CD4-positive, alpha-beta T cell treated with Interleukin-4 for 4 hours (primary cell): ENCODE data around the gene DDX6.
A peak's percentile ranks its signal among the peaks of the same experiment; 100 is the strongest.
"Not testable (repeated sequence)": the region's sequence is repeated elsewhere in the genome, so short reads cannot be mapped to it uniquely, and the experiment has no call there.

Source experiments
- DNase-seq: peaks from one replicate; pipeline ENCODE4 v3.0.0-alpha.2; 2020

Gene DDX6

DNA sequence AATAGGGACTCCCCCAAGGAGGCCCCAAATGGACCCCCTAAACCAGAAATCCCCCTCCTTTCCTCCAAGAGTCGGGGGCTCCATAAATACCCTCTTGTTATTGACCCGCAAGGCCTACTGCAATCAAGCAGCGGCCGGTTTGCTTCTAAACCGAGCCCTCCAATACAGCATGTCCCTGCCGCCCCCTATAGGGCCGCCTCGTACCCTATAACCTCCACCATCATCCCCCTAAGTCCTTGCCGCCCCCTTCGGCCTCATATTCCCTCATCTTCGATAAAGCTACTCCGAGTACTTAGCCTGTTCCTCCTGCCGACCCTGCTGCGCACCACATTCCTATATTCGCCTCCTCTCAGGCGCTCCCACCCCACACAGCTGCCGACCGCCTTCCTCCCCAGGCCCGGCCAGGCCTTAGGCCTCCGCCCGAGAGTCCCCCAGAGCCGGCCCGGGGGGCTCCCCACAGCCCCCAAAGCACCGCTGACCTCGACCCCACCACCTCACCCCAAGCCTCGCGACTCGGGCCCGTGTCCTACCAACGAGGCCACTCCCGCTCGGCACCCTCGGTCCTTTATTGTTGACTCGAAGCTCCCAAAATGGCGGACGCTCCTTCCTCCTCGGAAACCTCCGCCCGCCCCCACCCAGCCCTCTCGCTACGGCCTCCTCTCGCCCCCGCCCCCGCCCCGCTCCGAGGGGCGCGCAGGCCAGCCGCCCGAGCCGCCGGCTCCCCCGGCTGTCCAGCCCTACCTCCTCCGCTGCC lies 430 bp downstream of the DDX6 start:
- peak; percentile 62 for DNase-seq

DNA sequence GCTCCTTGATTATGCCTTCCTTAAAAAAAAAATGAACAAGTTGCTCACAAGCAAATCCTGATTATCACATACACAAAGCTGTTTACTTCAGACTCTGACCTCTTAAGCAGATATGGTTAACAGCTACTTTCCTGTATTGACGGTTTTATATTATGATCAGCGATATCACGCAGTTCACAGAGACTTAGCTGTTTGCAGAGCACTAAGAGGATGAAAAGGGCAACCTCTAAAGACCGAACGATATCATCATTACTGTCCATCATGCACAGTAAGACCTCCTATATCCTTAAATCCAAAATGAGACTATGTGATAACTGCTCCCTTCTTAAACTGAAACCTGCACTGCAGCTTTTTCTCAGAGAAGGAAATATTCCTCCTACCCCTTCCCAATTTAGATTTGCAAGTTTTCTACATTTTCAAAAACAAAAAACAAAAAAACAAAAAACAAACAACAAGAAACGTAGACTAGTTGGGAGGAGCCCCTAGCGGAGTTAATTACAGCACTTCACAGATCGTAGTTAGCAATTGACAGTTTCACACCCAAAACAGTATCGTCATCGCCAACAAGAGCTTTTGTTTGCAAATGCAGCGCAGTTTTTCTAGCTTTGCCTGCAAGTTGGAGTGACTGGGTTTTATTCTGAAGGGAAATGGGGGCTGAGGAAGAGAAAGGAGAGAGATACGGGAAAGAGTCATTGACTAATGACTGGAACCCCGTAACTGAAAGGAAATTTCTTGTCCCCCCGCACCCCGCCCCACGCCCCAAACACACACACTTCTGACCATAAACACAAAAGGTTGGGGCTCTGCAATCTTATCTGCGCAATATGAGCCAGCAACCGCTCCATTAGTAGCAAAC lies 1.2 kb downstream of the DDX6 start:
- peak; percentile 65 for DNase-seq

DNA sequence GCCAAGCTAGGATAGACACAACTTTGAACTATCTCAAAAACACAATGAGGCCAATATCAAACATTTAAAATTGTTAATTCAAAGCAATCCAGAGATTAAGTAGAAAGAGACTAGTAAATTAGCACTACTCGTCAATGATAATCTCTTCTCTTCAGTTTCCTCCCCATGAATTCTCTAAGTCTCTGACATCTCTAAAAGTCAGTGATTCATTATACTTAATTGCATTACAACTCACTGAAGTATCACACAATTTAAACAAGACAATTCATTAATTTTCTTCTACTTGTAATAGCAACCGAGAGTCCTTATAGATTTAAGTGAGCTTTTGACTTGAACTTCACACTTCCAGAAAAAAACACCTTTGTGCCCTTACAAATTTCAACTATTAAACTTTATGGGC lies 4.3 kb downstream of the DDX6 start:
- no peak for DNase-seq

DNA sequence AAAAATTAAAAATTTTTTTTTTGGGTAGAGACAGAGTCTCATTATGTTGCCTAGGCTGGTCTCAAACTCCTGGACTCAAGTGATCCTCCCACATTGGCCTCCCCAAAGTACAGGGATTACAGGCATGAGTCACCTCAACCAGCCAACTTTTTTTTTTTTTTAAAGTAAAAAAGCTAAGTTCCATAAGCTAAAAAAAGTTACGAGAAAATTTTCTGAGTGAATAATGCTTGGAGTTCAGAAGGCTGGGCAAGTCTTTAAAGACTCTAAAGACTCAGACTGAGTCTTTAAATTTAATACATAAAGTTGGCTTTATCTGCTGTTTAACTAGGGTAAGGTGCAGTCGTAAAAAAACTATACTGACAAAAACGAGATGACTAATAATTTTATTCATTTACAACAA lies 5.6 kb downstream of the DDX6 start:
- DNase-seq, result no peak

DNA sequence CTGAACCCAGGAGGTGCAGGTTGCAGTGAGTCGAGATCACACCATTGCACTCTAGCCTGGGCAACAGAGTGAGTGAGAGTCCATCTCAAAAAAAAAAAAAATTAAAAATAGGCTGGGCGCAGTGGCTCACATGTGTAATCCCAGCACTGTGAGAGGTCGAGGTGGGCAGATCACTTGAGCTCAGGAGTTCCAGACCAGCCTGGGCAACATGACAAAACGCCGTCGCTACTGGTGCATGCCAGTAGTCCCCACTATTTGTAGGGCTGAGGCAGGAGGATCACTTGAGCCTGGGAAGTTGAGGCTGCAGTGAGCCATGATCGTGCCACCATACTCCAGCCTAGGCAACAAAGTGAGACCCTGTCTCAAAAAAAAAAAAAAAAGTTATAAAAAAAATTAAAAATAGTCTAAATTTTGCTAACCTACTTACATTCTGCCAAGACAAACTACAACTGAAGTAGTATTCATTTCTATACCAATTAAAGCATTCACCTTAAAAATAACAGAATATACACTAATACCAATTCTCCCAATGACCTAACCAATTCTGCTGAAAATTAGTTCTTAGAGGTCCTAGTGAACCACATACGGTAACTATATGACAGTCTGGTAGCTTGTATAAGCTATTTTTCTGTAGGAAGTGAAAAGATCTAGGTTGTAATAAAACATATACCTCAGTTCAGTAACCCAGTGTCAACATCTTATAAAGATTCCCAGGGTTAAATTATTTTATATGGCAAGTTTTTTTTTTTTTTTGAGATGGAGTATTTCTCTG lies 7.1 kb downstream of the DDX6 start:
- no peak for DNase-seq

DNA sequence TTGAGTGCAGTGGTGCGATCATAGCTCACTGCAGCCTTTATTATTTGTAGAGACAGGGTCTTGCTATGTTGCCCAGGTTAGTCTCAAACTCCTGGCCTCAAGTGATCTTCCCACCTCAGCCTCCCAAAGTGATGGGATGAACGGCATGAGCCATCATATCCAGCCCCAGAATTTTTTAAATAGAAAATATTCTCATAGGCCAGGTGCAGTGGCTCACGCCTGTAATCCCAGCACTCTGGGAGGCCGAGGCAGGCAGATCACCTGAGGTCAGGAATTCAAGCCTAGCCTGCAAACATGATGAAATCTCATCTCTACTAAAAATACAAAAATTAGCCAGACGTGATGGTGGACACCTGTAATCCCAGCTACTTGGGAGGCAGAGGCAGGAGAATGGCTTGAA lies 7.6 kb downstream of the DDX6 start:
- not testable (repeated sequence) for DNase-seq

DNA sequence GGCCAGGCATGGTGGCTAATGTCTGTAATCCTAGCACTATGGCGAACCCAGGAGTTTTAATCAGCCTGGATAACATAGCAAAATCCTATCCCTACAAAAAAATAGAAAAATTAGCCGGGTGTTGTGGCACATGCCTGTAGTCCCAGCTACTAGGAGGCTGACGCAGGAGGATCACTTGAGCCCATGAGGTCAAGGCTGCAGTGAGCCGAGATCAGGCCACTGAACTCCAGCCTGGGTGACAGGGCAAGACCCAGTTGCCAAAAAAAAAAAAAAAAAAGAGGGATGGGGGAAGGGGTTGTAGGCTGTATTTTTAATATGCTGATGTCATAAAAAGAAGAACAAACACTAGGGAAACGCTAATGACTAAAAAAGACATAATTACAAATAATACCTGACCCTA lies 12.1 kb downstream of the DDX6 start:
- no peak for DNase-seq

DNA sequence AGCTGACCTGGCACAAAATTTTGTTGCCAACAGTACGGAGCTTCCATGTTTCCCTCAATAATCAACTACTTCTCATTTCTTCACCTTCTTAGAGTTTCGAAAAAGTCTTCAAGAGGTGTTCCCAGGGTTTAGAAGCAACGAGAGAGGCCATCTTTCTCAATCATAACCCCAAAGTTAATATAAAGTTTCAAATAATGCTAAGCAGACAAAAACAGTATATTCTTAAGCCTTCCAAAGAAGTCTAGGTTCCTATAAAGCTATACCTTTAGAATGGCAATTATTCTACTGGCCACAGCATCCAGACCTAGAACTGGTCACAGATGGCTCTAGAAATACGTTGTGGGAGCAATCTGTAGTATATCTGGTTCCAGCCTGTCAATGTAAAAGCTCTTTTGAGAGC lies 16.9 kb downstream of the DDX6 start:
- DNase-seq, result no peak

DNA sequence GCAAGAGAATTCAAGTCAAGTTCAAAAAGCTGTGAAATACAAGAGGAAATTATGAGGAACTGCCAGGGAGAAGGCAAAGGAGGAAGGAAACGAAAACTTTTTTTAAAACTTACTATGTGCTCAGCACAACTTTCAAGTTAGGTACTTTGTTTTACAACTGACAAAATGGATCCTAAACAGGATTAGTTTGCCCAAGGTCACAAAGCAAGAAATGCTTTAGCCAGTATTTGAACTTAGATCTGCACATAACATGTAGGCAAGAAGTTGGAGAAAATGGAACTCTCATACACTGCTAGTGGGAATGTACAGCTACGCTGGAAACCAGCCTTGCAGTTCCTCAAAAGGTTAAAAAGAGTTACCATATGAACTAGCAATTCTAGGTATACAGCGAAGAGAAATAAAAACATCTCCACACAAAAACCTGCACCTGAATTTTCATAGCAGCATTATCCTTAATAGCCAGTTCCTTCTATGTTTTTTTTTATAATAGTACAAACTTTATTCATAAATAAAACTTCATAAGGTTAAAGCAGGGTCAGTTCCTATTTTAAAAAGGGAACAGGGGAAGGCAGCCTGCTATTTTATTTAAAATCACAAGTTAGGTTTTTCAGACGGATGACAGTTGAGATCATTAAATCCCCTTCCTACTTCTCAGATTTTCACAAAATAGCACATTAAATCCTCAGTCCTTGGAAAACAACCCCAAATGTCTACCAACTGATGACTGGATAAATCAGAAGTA lies 19.2 kb downstream of the DDX6 start:
- no peak for DNase-seq

DNA sequence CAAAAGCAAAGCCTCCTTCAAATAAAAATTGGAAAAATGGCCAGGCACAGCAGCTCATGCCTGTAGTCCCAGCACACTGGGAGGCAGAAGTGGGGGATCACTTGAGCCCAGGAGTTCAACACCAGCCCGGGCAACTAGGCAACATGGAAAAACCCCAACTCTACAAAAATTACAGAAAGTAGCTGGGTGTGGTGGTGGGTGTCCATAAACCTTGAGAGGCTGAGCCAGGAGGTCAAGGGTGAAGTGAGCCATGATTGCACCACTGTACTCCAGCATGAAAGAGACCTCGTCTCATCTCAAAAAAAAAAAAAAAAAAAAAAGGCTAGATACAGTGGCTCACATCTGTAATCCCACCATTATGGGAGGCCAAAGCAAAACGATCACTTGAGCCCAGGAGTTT lies 22.3 kb downstream of the DDX6 start:
- DNase-seq, result no peak

DNA sequence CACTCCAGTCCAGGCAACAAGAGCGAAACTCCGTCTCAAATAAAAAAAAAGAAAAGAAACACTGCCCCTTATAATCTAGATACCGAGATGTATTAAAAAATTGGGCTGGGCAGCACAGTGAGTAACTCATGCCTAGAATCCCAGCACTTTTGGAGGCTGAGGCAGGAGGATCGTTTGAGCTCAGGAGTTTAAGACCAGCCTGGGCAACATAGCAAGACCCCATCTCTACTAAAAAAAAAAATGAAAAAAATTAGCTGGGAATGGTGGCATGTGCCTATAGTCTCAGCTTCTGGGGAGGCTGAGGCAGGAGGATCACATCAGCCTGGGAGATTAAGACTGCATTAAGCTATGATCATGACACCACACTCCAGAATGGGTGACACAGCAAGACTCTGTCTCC lies 24.9 kb downstream of the DDX6 start:
- DNase-seq, result no peak

DNA sequence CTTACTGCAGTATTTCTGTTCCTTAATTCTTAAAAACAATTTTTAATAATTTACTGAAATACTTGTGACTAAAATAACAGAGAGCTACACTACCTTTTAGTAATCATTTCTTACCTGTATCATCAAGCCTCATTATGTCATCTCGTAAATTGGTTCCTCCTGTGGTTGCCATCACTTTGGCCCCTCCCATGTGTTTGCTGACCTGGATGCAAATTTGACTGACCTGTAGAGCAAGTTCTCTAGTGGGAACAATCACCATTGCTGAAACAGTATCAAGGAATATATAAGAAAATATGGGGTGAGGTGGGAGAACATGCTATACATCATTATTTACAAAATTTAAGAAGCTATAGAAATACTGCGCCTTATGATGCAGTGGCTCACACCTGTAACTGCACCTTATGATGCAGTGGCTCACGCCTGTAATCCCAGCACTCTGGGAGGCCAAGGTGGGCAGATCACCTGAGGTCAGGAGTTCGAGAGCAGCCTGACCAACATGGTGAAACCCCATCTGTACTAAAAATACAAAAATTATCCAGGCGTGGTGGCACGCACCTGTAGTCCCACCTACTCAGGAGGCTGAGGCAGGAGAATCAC lies 25.8 kb downstream of the DDX6 start:
- not testable (repeated sequence) for DNase-seq

DNA sequence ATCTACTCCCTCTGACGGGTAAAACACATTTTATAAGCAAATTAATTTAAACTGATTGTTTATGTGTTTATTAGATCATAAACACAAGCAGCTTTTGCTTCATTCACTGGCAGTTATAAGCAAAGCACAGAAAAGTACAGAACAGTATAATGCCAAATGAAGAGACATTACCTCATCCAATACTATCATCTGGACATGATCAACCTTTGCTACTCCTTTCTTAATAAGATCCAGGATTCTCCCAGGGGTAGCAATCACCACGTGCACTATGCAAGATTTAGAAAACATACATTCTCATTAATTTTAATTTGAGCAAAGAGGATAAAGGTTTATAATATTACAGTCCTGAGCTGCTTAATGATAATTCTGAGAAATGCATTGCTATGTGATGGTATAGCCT lies 27.9 kb downstream of the DDX6 start:
- DNase-seq, result no peak

DNA sequence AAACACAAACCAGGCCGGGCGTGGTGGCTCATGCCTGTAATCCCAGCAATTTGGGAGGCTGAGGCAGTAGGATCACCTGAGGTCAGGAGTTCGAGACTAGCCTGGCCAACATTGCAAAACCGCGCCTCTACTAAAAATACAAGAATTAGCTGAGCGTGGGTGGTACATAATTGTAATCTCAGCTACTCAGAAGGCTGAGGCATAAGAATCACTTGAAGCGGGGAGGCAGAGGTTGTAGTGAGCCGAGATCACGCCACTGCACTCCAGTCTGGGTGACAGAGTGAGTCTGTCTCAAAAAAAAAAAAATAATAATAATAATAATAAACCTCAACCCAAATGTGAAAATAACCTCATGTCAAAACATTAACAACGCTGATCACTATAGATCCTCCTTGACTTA lies 29.0 kb downstream of the DDX6 start:
- DNase-seq, result not testable (repeated sequence)

DNA sequence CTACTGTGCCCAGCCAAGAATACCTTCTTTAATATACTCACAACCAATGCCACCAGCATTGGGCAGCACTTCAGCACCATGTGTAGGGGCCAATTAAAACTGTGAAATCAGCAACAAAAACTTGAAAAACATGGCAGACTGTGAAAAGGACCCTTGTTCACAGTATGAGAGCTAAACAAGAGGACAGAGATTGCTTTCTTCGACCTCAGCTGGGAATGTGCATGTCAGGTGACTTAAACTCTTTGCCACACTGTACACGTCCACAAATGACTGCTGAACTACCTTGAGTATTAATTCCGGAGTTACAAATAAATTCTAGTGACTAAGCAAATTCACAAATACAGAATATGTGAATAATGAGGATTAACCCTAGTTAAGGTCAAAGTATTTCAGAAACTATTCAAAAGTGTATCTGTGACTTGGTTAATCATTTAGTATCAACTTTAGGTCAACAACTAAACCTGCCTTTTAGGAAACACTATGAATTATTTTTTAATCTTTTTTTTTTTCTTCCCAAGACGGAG lies 33.0 kb downstream of the DDX6 start:
- no peak for DNase-seq

DNA sequence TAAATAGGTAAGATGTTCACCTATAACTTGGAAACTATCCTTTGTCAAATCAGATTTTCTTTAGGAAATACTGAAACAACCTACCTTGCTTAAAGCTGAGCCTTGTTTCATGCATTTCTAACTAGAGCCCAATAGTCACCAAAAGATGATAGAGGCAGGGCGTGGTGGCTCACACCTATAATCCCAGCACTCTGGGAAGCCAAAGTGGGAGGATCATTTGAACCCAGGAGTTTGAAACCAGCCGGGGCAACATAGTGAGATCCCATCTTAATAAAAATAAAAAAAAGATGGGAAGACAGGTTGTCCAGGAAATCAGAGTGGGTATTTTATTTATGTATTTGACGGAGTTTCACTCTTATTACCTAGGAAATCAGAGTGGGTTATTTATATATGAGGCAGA lies 38.3 kb downstream of the DDX6 start:
- DNase-seq, result no peak

DNA sequence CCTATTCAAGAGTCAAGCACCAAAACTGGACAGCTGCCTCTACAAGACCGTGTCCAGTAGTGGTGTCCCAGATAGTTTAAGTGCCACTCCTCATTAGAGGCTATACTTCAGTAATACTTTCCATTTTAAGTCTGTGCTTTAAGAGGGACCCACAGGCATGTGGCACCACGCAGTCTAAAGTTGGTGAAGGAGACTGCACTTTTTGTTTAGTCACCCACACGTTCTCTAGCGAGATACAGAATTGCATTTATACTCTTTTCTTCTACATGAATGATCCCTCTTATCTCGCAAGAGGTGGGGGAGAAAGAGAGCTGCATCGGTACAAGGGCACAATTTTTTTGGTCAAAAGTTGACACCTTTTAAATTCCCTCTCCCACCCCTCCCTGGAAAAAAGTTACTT lies 41.5 kb downstream of the DDX6 start:
- no peak for DNase-seq

DNA sequence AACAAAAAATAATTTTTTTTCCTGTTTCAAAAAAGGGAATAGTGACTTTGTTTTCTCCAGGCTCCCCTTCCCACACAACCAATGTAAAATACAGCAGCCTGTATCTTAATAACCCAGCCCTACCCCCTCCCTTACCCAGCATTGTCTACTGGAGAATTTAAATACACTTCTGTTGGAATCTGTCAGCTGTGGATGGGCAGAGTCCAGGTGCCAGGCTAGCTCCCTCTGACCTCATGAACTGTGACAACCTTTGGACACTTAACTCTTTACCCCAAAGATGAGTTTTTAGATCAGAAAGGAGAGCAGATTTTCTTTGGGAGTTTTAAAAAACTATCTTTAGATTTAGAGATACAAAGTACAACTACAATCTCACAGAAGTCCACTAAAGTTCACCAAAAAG lies 42.9 kb downstream of the DDX6 start:
- no peak for DNase-seq

DNA sequence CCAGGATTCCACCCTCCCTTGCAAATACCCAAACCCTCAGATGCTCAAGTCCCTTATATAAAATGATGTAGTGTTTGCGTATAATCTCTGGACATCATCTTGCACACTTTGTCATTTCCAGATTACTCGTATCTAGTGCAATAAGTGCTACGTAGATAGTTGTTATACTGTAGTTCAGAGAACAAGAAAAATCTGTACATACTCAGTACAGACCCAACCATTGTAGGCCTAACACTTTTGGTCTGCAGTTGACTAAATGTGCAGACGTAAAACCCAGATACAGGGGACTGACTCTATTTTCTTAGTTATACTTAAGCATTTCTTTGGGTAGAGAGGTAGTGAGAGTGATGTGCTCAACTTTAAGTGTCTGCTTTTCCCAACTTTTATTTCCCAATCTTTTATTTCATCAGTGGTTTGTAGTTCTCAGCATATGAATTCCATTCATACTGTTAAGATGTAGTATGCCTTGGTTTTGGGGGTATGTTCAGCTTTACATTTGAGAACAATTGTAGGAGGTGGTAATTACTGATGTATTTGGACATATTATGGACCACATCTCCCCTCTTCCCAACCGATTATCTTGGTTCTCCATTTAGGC lies 43.9 kb downstream of the DDX6 start:
- DNase-seq, result no peak

DNA sequence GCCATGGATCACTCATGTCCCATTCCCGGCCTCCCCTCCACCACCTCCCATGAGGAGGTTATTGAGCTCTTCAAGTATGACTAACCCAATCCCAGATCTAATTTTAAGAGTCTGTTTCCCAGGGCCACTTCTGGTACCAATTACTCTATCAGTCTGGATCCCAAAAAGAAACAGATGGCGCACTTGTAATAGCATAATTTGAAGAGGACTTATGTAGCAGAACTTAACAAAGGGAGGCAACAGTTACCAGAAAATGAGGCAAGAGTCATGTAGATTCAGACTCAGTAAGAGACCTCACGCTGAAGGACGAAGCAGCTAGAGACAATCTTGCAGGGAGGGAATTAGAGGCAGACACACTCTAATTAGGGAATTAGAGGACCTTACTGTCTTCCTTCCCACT lies 46.9 kb downstream of the DDX6 start:
- no peak for DNase-seq

DNA sequence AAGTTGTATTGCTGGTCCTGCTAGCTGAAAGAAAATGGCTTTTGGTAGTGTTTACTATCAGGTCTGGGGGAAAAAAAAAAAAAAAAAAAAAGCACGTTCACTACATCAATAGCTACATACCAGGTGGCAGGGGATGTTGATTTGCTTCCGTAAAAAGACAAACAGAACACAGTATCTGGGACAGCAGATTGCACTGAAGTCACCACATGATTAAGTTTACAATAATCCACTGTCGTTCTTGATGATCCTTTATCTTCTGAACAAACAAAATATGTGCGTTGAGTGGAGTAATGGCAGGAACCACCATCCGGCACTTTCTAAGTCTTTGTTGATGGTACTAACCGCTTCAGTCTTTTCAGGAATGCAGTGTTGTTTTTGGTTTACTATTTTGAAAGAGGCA lies 48.7 kb downstream of the DDX6 start:
- no peak for DNase-seq

DNA sequence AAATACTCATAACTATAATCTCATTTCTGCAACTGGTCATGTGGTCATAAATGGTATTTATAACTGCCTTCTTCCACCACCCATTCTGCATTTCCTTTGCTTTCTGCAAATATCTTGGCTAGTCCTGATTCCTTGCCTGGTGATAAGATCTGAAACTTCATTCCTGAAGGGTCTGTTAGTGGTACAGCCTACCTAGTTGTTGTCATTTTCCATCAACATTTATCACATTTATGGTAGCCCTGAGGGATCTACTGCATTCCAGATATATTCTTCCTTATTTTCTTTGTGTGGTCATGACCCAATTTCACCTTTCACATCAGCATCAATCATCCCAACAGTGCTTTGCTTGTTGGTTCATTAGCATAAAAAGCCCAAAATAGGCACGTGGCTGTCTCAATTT lies 50.1 kb downstream of the DDX6 start:
- no peak for DNase-seq
